Measurements from ENCODE around the gene S100A8. TPM values are rescaled to one million over a fixed set of nuclear protein-coding genes. Genes with fewer than 3 reads are reported as not detected.

Gene S100A8
- total RNA-seq, 1 experiment from 2014 or later: 1.4 TPM

GRCh38 chr1:153374071-153374470, 16.8 kb downstream of the S100A8 start:
- Histone ChIP-seq H4K20me1 (ENCODE audit: insufficient read depth) (no peaks in the 10 kb centered on the region), H3K27ac (ENCODE audit: low read depth, low read length) (no peak overlapping the region), H3K79me2 (ENCODE audit: insufficient read depth, low read length) (no peaks in the 10 kb centered on the region), H2AFZ (ENCODE audit: low read depth, low read length, poor library complexity, severe bottlenecking) (no peak overlapping the region), H3K4me2 (ENCODE audit: low read length) (no peak overlapping the region), H3K9me3 (ENCODE audit: control insufficient read depth in 1 of 2, insufficient read depth in 1 of 2, low read depth in 1 of 2, low read length in 2 of 2) (no peaks in the 10 kb centered on the region), H3K27me3 (ENCODE audit: insufficient read depth, low read length) (peaks cover 44% of the 10 kb centered on the region), H3K4me1 (ENCODE audit: control insufficient read depth in 1 of 2, insufficient read depth in 2 of 2, low read length in 2 of 2) (no peaks in the 10 kb centered on the region), H3K4me3 (replicated peaks in 1 of 2; ENCODE audit: low read depth in 1 of 2, low read length in 2 of 2) (no peak overlapping the region), H3K9me2 (ENCODE audit: insufficient read depth) (no peaks in the 10 kb centered on the region), H3K36me3 (ENCODE audit: control insufficient read depth in 1 of 2, insufficient read depth in 2 of 2, low read length in 2 of 2) (no peaks in the 10 kb centered on the region), H3K9ac (ENCODE audit: low read length) (no peak overlapping the region)
- POLR2A ChIA-PET: no interaction called here
- no TSS peak for BruUV-seq (replicated peaks)
- ATAC-seq (no peak), DNase-seq (ENCODE audit: low read depth, low spot score) (no peak)
- RAD21 ChIA-PET (ENCODE audit: low non-redundant PET in 1 of 2, low total read pairs in 2 of 2, uncharacterized antibody in 2 of 2, unreplicated experiment in 2 of 2): no interaction called here
- TF ChIP-seq SRF (IDR thresholded peaks at IDR 0.05; ENCODE audit: low read depth) (no peak), CBX3 (IDR thresholded peaks at IDR 0.05; ENCODE audit: low read depth) (no peak), POLR2AphosphoS5 (IDR thresholded peaks at IDR 0.05; ENCODE audit: low read depth, low read length) (no peak)
- CTCF ChIA-PET: no interaction called here
- intact Hi-C loops (cut with micrococcal nuclease): no loop called here

- Histone ChIP-seq H3K4me3 (replicated peaks in 1 of 2; ENCODE audit: low read depth in 1 of 2, low read length in 2 of 2) (no peak overlapping the region), H3K4me2 (ENCODE audit: low read length) (no peak overlapping the region), H3K79me2 (ENCODE audit: insufficient read depth, low read length) (no peaks in the 10 kb centered on the region), H3K9me2 (ENCODE audit: insufficient read depth) (no peaks in the 10 kb centered on the region), H3K36me3 (ENCODE audit: control insufficient read depth in 1 of 2, insufficient read depth in 2 of 2, low read length in 2 of 2) (no peaks in the 10 kb centered on the region), H2AFZ (ENCODE audit: low read depth, low read length, poor library complexity, severe bottlenecking) (no peak overlapping the region), H4K20me1 (ENCODE audit: insufficient read depth) (no peaks in the 10 kb centered on the region), H3K4me1 (ENCODE audit: control insufficient read depth in 1 of 2, insufficient read depth in 2 of 2, low read length in 2 of 2) (no peaks in the 10 kb centered on the region), H3K9me3 (ENCODE audit: control insufficient read depth in 1 of 2, insufficient read depth in 1 of 2, low read depth in 1 of 2, low read length in 2 of 2) (no peaks in the 10 kb centered on the region), H3K9ac (ENCODE audit: low read length) (no peak overlapping the region), H3K27ac (ENCODE audit: low read depth, low read length) (no peak overlapping the region), H3K27me3 (ENCODE audit: insufficient read depth, low read length) (peaks cover 30% of the 10 kb centered on the region)
- no TSS peak for BruUV-seq (replicated peaks)
- ChIA-PET CTCF (no interaction called here), RAD21 (ENCODE audit: low non-redundant PET in 1 of 2, low total read pairs in 2 of 2, uncharacterized antibody in 2 of 2, unreplicated experiment in 2 of 2) (no interaction called here), POLR2A (no interaction called here)
- DNase-seq (ENCODE audit: low read depth, low spot score): no peak
- no peak for TF ChIP-seq POLR2AphosphoS5 (IDR thresholded peaks at IDR 0.05; ENCODE audit: low read depth, low read length)
- TF ChIP-seq ZFX (IDR thresholded peaks at IDR 0.05): no peak
- no peak for TF ChIP-seq EGR1 (IDR thresholded peaks at IDR 0.05; ENCODE audit: low read depth)
- TF ChIP-seq JUND (IDR thresholded peaks at IDR 0.05): no peak
- TF ChIP-seq ZNF274 (IDR thresholded peaks at IDR 0.05; ENCODE audit: low read depth, low read length): no peak
- TF ChIP-seq CEBPB (IDR thresholded peaks at IDR 0.05; ENCODE audit: low read depth): no peak
- TF ChIP-seq EZH2phosphoT487 (IDR thresholded peaks at IDR 0.05; ENCODE audit: borderline replicate concordance): no peak
- no peak for ATAC-seq
- intact Hi-C loops (cut with micrococcal nuclease): no loop called here
Observed at GRCh38 chr1:153372571-153372970, 18.3 kb downstream of the S100A8 start.

Measured in HCT116 (cell line).